NCI-H1436 (cell line): ENCODE results near the gene CBLIF.
"Not testable (repeated sequence)": the region's sequence is repeated elsewhere in the genome, so short reads cannot be mapped to it uniquely, and the experiment has no call there.

ENCODE experiments used
- DNase-seq: peaks from one replicate; lab custom pipeline; 2025; lab: John Stamatoyannopoulos, UW

Gene CBLIF

GRCh38 chr11:59845399-59845798 is at the start of gene CBLIF:
TSS of gene CBLIF (minus strand) at chr11:59845499. CDS start at chr11:59845453, 46 bp downstream.
- no peak for DNase-seq

GRCh38 chr11:59894616-59895015 is 49.3 kb upstream of the CBLIF start:
- no peak for DNase-seq

GRCh38 chr11:59891781-59892181 is 46.5 kb upstream of the CBLIF start:
- DNase-seq: no peak

GRCh38 chr11:59887156-59887555 is 41.9 kb upstream of the CBLIF start:
- DNase-seq: not testable (repeated sequence)

GRCh38 chr11:59883597-59883996 is 38.3 kb upstream of the CBLIF start:
- DNase-seq: no peak

GRCh38 chr11:59879567-59879966 is 34.3 kb upstream of the CBLIF start:
- DNase-seq: no peak

GRCh38 chr11:59878575-59878974 is 33.3 kb upstream of the CBLIF start, which contains the start of gene OOSP3:
TSS of gene OOSP3 (plus strand) at chr11:59878782. CDS start at chr11:59878809, 27 bp downstream.
- no peak for DNase-seq

GRCh38 chr11:59877784-59878183 is 32.5 kb upstream of the CBLIF start:
- DNase-seq: no peak

GRCh38 chr11:59877325-59877724 is 32.0 kb upstream of the CBLIF start:
- DNase-seq: no peak

- no peak for DNase-seq
These were observed 30.7 kb upstream of the CBLIF start for GRCh38 chr11:59875856-59876519.

- no peak for DNase-seq
These were observed 26.8 kb upstream of the CBLIF start for GRCh38 chr11:59872076-59872475.

- no peak for DNase-seq
These were observed 22.6 kb upstream of the CBLIF start for GRCh38 chr11:59867946-59868345.

- no peak for DNase-seq
These were observed 21.5 kb upstream of the CBLIF start for GRCh38 chr11:59866836-59867235.

- no peak for DNase-seq
These were observed 21.1 kb upstream of the CBLIF start, which contains the start of gene TCN1 for GRCh38 chr11:59866397-59866796. TSS of gene TCN1 (minus strand) at chr11:59866487. CDS start at chr11:59866470, 17 bp downstream.

GRCh38 chr11:59865031-59865430 is 19.7 kb upstream of the CBLIF start:
- no peak for DNase-seq

GRCh38 chr11:59862252-59862651 is 17.0 kb upstream of the CBLIF start:
- DNase-seq: no peak

- DNase-seq: no peak
These were observed 14.4 kb upstream of the CBLIF start for GRCh38 chr11:59859673-59860072.

- no peak for DNase-seq
These were observed 12.4 kb upstream of the CBLIF start for GRCh38 chr11:59857439-59858434.

GRCh38 chr11:59854871-59855270 is 9.6 kb upstream of the CBLIF start:
- no peak for DNase-seq

- DNase-seq: not testable (repeated sequence)
These were observed 6.1 kb upstream of the CBLIF start for GRCh38 chr11:59851416-59851815.

GRCh38 chr11:59849551-59849950 is 4.3 kb upstream of the CBLIF start:
- DNase-seq: not testable (repeated sequence)

GRCh38 chr11:59849129-59849528 is 3.8 kb upstream of the CBLIF start:
- no peak for DNase-seq

- not testable (repeated sequence) for DNase-seq
These were observed 3.1 kb upstream of the CBLIF start for GRCh38 chr11:59848439-59848838.
